Measurements from ENCODE around the gene CRYZ.
A peak's percentile ranks its signal among the peaks of the same experiment; 100 is the strongest.
"Not testable (repeated sequence)": the region's sequence is repeated elsewhere in the genome, so short reads cannot be mapped to it uniquely, and the experiment has no call there.

The CRYZ gene

GRCh38 chr1:74681851-74682250 is 51.0 kb downstream of the CRYZ start:
- Histone ChIP-seq H3K9ac (ENCODE audit: low read depth, low read length) (no peak overlapping the region), H3K9me3 (ENCODE audit: control insufficient read depth, insufficient read depth, low read length) (no peaks in the 10 kb centered on the region), H3K4me1 (ENCODE audit: insufficient read depth, low read length) (no peaks in the 10 kb centered on the region), H3K36me3 (ENCODE audit: insufficient read depth, low read length) (no peaks in the 10 kb centered on the region)

GRCh38 chr1:74681449-74681848 is 51.4 kb downstream of the CRYZ start:
- H3K36me3 ChIP-seq (ENCODE audit: insufficient read depth, low read length) = no peaks in the 10 kb centered on the region
- H3K9me3 ChIP-seq (ENCODE audit: control insufficient read depth, insufficient read depth, low read length) = no peaks in the 10 kb centered on the region
- H3K9ac ChIP-seq (ENCODE audit: low read depth, low read length) = no peak overlapping the region
- no peaks in the 10 kb centered on the region for H3K4me1 ChIP-seq (ENCODE audit: insufficient read depth, low read length)

- Histone ChIP-seq H3K9ac (ENCODE audit: low read depth, low read length) (no peak overlapping the region), H3K4me1 (ENCODE audit: insufficient read depth, low read length) (no peaks in the 10 kb centered on the region), H3K9me3 (ENCODE audit: control insufficient read depth, insufficient read depth, low read length) (no peaks in the 10 kb centered on the region), H3K36me3 (ENCODE audit: insufficient read depth, low read length) (no peaks in the 10 kb centered on the region)
Observed at GRCh38 chr1:74681001-74681400, 51.8 kb downstream of the CRYZ start.

GRCh38 chr1:74679811-74680210 is 53.0 kb downstream of the CRYZ start:
- Histone ChIP-seq H3K36me3 (ENCODE audit: insufficient read depth, low read length) (no peaks in the 10 kb centered on the region), H3K4me1 (ENCODE audit: insufficient read depth, low read length) (0 out of 2 replicates have a peak, but pooled peaks cover under 1% of the 10 kb centered on the region), H3K9ac (ENCODE audit: low read depth, low read length) (no peak overlapping the region), H3K9me3 (ENCODE audit: control insufficient read depth, insufficient read depth, low read length) (no peaks in the 10 kb centered on the region)

- Histone ChIP-seq H3K9ac (ENCODE audit: low read depth, low read length) (no peak overlapping the region), H3K9me3 (ENCODE audit: control insufficient read depth, insufficient read depth, low read length) (no peaks in the 10 kb centered on the region), H3K4me1 (ENCODE audit: insufficient read depth, low read length) (0 out of 2 replicates have a peak, but pooled peaks cover 10% of the 10 kb centered on the region), H3K36me3 (ENCODE audit: insufficient read depth, low read length) (no peaks in the 10 kb centered on the region)
Observed at GRCh38 chr1:74677926-74678325, 54.9 kb downstream of the CRYZ start.

GRCh38 chr1:74674278-74675048 is 58.4 kb downstream of the CRYZ start:
- Histone ChIP-seq H3K36me3 (ENCODE audit: insufficient read depth, low read length) (no peaks in the 10 kb centered on the region), H3K9ac (ENCODE audit: low read depth, low read length) (peak overlapping the region; percentile 51; the same call in 1 of the 2 replicates), H3K9me3 (ENCODE audit: control insufficient read depth, insufficient read depth, low read length) (no peaks in the 10 kb centered on the region; the same call in 1 of the 2 replicates), H3K4me1 (ENCODE audit: insufficient read depth, low read length) (0 out of 2 replicates have a peak, but pooled peaks cover 10% of the 10 kb centered on the region)

- Histone ChIP-seq H3K9ac (ENCODE audit: low read depth, low read length) (peak within 1 kb of the TSS; percentile 51; the same call in 1 of the 2 replicates), H3K9me3 (ENCODE audit: control insufficient read depth, insufficient read depth, low read length) (no peaks in the 10 kb centered on the region; the same call in 1 of the 2 replicates), H3K36me3 (ENCODE audit: insufficient read depth, low read length) (no peaks in the 10 kb centered on the region), H3K4me1 (ENCODE audit: insufficient read depth, low read length) (0 out of 2 replicates have a peak, but pooled peaks cover 10% of the 10 kb centered on the region)
Observed at GRCh38 chr1:74673351-74674111, 59.3 kb downstream of the CRYZ start, which contains the start of gene ERICH3. TSS of gene ERICH3 (minus strand) at chr1:74673792. CDS start at chr1:74673519, 273 bp downstream.

- H3K36me3 ChIP-seq (ENCODE audit: insufficient read depth, low read length); H3K4me1 ChIP-seq (ENCODE audit: insufficient read depth, low read length); H3K9ac ChIP-seq (ENCODE audit: low read depth, low read length); H3K9me3 ChIP-seq (ENCODE audit: control insufficient read depth, insufficient read depth, low read length): not testable (repeated sequence)
Observed at GRCh38 chr1:74670866-74671265, 62.0 kb downstream of the CRYZ start.
